Measurements from ENCODE around the gene GRK1.

GRK1 gene

DNA sequence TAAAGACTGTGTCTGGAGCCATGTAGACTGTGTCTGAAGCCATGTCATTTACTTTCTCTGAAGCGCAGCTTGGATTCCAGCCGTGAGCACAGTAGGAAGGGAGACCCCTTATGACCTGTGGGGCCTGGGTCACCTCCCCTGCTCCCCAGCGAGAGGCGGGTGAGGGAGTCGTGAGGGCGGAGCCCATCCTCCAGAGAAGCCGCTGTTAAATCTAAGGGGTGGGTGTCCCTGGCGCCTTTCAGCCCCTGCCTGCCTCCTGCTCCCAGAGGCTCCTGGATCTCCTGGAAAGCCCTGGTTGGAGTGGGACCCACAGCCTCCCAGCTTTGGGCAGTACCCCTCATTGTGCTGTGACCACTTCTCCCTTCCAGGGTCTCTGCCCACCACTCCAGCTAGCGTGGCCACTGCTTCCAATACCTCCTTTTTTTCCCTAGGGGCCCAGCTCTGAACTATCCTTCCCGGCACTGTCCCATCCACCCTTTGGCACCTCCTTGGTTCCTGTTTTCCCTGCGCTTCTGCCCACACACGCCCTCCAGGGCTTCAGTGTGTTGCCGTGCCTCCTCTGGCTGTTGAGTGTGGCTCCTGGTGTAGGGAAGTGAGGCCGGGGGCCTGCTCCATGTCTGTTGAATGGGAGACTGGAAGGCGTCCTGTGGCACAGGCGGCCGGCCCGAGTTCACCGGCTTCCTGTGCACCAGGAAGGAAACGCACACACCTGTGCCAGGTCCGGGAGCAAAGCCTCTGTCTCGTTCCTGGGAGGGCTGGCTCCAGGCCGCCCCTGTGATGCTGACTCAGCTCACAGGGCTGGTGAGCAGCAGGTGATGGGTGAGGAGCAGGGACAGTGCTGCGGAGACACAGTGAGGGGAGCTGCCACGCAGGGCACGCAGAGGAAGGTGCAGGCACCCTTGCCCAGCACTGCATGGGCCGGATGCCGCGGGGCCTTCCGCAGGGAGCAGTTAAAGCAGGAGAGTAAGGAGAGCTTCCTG lies 38.4 kb upstream of the GRK1 start:
- Histone ChIP-seq H3K36me3 (peaks cover 57% of the 10 kb centered on the region), H3K4me3 (ENCODE audit: low read depth, low read length) (no peak overlapping the region), H3K4me1 (no peaks in the 10 kb centered on the region), H3K9me3 (no peaks in the 10 kb centered on the region), H3K27me3 (no peaks in the 10 kb centered on the region)
- TF ChIP-seq CTCF (IDR thresholded peaks at IDR 0.05; ENCODE audit: low read depth, low read length) = no peak
- DNase-seq = no peak

DNA sequence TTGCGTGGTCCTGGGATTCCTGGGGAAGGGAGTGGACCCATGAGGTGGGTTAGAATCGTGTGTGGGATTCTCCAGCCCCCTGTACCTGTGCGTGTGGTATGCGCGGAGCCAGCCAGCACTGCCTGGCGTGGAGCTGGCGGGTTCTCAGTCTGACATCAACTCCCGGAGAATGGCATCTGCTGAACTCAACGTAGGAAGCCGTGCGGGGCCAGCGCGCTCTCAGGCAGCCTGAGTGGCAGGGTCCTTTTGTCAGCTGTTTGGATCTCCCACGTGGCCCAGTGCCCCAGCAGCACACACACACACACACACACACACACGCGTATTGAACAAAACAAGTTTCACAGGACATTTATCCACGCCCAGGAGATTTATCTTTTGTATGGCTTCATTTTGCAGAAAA lies 37.2 kb upstream of the GRK1 start:
- no peaks in the 10 kb centered on the region for H3K27me3 ChIP-seq
- no peaks in the 10 kb centered on the region for H3K9me3 ChIP-seq
- no peak overlapping the region for H3K4me3 ChIP-seq (ENCODE audit: low read depth, low read length)
- H3K36me3 ChIP-seq = peaks cover 64% of the 10 kb centered on the region
- DNase-seq = no peak
- H3K4me1 ChIP-seq = no peaks in the 10 kb centered on the region
- TF ChIP-seq CTCF (IDR thresholded peaks at IDR 0.05; ENCODE audit: low read depth, low read length) = no peak

DNA sequence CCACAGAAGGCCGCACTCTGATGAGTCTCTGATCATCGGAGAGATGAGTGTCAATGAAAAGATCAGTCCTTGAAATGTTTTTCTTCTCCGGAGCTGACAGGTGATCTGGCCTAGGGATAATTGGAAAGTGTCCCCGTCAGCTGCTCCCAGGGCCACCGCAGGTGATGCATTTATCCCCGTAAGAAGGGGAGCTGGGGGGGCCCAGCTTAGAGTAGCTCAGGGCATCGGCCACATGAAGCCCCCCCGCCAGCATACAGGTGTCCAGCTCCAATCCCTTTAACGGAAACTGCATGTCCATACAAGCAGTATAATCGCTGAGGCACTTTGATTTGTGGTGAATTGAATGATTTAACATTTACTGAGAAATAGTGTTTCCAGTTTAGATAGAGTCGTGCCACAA lies 36.7 kb upstream of the GRK1 start:
- peaks cover 68% of the 10 kb centered on the region for H3K36me3 ChIP-seq
- no peak for DNase-seq

DNA sequence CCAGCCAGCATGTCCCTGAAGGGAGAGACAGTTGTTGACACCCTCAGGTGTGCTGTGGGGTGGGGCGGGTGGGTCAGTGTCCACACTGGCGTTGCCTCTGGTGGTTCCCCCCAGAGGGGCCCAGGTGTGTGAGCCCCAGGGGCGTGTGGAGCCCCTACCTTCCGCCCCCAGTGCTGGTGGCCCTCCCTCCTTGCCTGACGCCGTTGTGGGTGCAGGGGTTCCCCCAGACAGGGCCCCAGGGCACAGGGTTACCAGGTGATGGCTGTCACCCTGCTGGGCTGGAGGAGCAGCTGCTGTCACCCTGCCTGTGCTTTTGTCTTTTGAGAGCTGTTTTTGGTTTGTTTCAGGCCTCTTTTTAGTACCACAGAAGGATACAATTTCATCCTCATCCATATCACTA lies 36.2 kb upstream of the GRK1 start:
- no peak for DNase-seq
- TF ChIP-seq CTCF (IDR thresholded peaks at IDR 0.05; ENCODE audit: low read depth, low read length) = no peak
- H3K4me1 ChIP-seq = no peaks in the 10 kb centered on the region
- H3K9me3 ChIP-seq = no peaks in the 10 kb centered on the region
- H3K27me3 ChIP-seq = no peaks in the 10 kb centered on the region
- no peak overlapping the region for H3K4me3 ChIP-seq (ENCODE audit: low read depth, low read length)
- peaks cover 74% of the 10 kb centered on the region for H3K36me3 ChIP-seq

More for the DNA sequence above, 36.7 kb upstream of the GRK1 start:
- H3K4me1 ChIP-seq = no peaks in the 10 kb centered on the region
- H3K4me3 ChIP-seq (ENCODE audit: low read depth, low read length) = no peak overlapping the region
- no peaks in the 10 kb centered on the region for H3K27me3 ChIP-seq
- TF ChIP-seq CTCF (IDR thresholded peaks at IDR 0.05; ENCODE audit: low read depth, low read length) = no peak
- no peaks in the 10 kb centered on the region for H3K9me3 ChIP-seq

DNA sequence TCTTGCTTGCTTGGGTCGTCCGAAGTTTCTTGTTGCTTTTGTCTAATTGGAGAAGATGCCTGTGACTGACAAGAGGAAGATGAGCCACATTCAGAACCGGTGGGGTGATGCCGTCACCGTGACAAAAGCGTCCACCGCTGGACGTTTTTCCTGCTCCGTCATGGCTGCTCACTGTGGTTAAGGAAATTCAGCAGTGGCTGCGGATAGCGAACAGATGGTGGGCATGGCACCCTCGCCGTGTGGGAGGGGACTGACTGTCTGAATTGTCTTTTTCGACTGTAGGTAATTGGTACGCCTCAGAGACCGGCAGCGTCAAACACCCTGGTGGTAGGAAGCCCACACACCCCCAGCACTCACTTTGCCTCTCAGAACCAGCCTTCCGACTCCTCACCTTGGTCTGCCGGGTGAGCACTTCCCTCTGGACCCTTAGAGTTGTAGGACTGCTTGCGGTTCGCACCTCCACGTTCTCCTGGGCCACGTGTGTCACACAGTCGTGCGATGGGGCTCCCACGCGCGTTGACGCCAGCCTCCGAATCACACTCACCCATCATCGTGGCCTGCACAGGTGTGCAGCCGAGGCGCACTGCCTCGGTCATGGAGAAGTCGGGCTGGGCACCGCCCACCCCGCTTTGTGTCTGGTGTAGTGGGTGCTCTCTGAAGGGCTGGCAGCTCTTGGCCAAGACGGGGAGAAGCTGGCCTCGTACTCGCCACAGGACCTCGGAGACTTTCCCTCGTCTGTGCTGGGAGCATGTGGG lies 35.5 kb upstream of the GRK1 start:
- no peaks in the 10 kb centered on the region for H3K4me1 ChIP-seq
- no peak overlapping the region for H3K4me3 ChIP-seq (ENCODE audit: low read depth, low read length)
- TF ChIP-seq CTCF (IDR thresholded peaks at IDR 0.05; ENCODE audit: low read depth, low read length) = no peak
- peaks cover 77% of the 10 kb centered on the region for H3K36me3 ChIP-seq
- no peaks in the 10 kb centered on the region for H3K9me3 ChIP-seq
- no peaks in the 10 kb centered on the region for H3K27me3 ChIP-seq
- no peak for DNase-seq
